Loucy (cell line): ENCODE measurements around the gene RAI1.

Experiments
- H2AFZ ChIP-seq: fragments of 200-600 bp; sonication (generic); 2 replicates; pipeline ENCODE4 v1.6.0; 2016; ENCODE audit warnings: antibody characterized with exemption, mild to moderate bottlenecking, low read length, moderate library complexity
- H3F3A ChIP-seq: fragments of 200-600 bp; 2 replicates; pipeline ENCODE4 v1.6.0; 2016; ENCODE audit warnings: antibody characterized with exemption, low read depth, mild to moderate bottlenecking
- H3K27me3 ChIP-seq: fragments of 200-600 bp; sonication (generic); 2 replicates; pipeline ENCODE4 v1.6.1; 2014; ENCODE audit warnings: low read length, mild to moderate bottlenecking; ENCODE audit not compliant: insufficient read depth, poor library complexity, severe bottlenecking
- H3K36me3 ChIP-seq: fragments of 200-600 bp; sonication (generic); 2 replicates; pipeline ENCODE4 v1.6.1; 2016; ENCODE audit warnings: low read length; ENCODE audit not compliant: insufficient read depth
- H3K4me1 ChIP-seq: fragments of 200-600 bp; sonication (generic); 2 replicates; pipeline ENCODE4 v1.5.1; 2014; ENCODE audit warnings: low read length, mild to moderate bottlenecking; ENCODE audit not compliant: insufficient read depth, poor library complexity, severe bottlenecking
- H3K4me2 ChIP-seq: fragments of 200-600 bp; sonication (generic); 2 replicates; pipeline ENCODE4 v1.6.0; 2014; ENCODE audit warnings: antibody characterized with exemption, low read length, low read depth, mild to moderate bottlenecking; ENCODE audit not compliant: poor library complexity, severe bottlenecking
- H3K4me3 ChIP-seq: fragments of 200-600 bp; sonication (generic); 2 replicates; pipeline ENCODE4 v1.5.1; 2014; ENCODE audit warnings: low read length, mild to moderate bottlenecking, mixed read lengths; ENCODE audit not compliant: poor library complexity, severe bottlenecking
- H3K79me2 ChIP-seq: fragments of 200-600 bp; sonication (generic); 2 replicates; pipeline ENCODE4 v1.6.1; 2014; ENCODE audit warnings: low read length; ENCODE audit not compliant: insufficient read depth
- H3K9ac ChIP-seq: fragments of 200-600 bp; sonication (generic); 2 replicates; pipeline ENCODE4 v1.6.0; 2014; ENCODE audit warnings: mild to moderate bottlenecking, low read depth, low read length, moderate library complexity; ENCODE audit not compliant: poor library complexity, severe bottlenecking
- H3K9me2 ChIP-seq: fragments of 200-600 bp; sonication (generic); replicated peaks from 2 replicates; pipeline ENCODE4 v1.6.1; 2016; ENCODE audit warnings: low read depth, low read length, mixed read lengths
- H3K9me3 ChIP-seq: fragments of 200-600 bp; sonication (generic); 2 replicates; pipeline ENCODE4 v1.6.1; 2014; ENCODE audit warnings: mild to moderate bottlenecking, antibody characterized with exemption, low read length, low read depth; ENCODE audit not compliant: insufficient read depth
- H4K20me1 ChIP-seq: fragments of 200-600 bp; sonication (generic); 2 replicates; pipeline ENCODE4 v1.6.0; 2014; ENCODE audit warnings: antibody characterized with exemption, low read length, mild to moderate bottlenecking; ENCODE audit not compliant: insufficient read depth, poor library complexity, severe bottlenecking
- EZH2phosphoT487 ChIP-seq: fragments of 200-600 bp; IDR thresholded peaks from 2 replicates; pipeline ENCODE4 v1.6.1; 2018; ENCODE audit warnings: antibody characterized with exemption, mild to moderate bottlenecking, moderate library complexity, borderline replicate concordance
- TF ChIP-seq, protein P1 (sequence below): fragments of 200-600 bp; sonication (generic); conservative IDR thresholded peaks from 2 replicates; pipeline ENCODE4 v1.5.1; 2014; ENCODE audit warnings: mild to moderate bottlenecking, antibody characterized with exemption, low read length

The RAI1 gene

GRCh38 chr17:17742133-17742621 is 60.9 kb downstream of the RAI1 start:
- H3K27me3 ChIP-seq: no peaks in the 10 kb centered on the region
- H3K9ac ChIP-seq: no peak overlapping the region
- H3K4me1 ChIP-seq: peaks cover 5% of the 10 kb centered on the region

GRCh38 chr17:17742688-17743390 is 61.6 kb downstream of the RAI1 start:
- Histone ChIP-seq H3K4me3 (no peak overlapping the region), H3K79me2 (peaks cover 92% of the 10 kb centered on the region), H3K4me1 (no peaks in the 10 kb centered on the region), H3K27me3 (no peaks in the 10 kb centered on the region), H4K20me1 (peaks cover 63% of the 10 kb centered on the region), H3F3A (no peaks in the 10 kb centered on the region), H3K9me2 (no peaks in the 10 kb centered on the region), H3K9me3 (no peaks in the 10 kb centered on the region), H3K9ac (no peak overlapping the region), H2AFZ (no peak overlapping the region), H3K36me3 (peaks cover 3% of the 10 kb centered on the region; the same call in 1 of the 2 replicates), H3K4me2 (no peak overlapping the region)
- TF ChIP-seq, protein P1, sequence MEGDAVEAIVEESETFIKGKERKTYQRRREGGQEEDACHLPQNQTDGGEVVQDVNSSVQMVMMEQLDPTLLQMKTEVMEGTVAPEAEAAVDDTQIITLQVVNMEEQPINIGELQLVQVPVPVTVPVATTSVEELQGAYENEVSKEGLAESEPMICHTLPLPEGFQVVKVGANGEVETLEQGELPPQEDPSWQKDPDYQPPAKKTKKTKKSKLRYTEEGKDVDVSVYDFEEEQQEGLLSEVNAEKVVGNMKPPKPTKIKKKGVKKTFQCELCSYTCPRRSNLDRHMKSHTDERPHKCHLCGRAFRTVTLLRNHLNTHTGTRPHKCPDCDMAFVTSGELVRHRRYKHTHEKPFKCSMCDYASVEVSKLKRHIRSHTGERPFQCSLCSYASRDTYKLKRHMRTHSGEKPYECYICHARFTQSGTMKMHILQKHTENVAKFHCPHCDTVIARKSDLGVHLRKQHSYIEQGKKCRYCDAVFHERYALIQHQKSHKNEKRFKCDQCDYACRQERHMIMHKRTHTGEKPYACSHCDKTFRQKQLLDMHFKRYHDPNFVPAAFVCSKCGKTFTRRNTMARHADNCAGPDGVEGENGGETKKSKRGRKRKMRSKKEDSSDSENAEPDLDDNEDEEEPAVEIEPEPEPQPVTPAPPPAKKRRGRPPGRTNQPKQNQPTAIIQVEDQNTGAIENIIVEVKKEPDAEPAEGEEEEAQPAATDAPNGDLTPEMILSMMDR: no peak

More at GRCh38 chr17:17742133-17742621, 60.9 kb downstream of the RAI1 start:
- no peak overlapping the region for H2AFZ ChIP-seq
- H3K36me3 ChIP-seq: peaks cover 3% of the 10 kb centered on the region; the same call in 1 of the 2 replicates
- TF ChIP-seq EZH2phosphoT487: no peak
- TF ChIP-seq, protein P1: no peak
- no peak overlapping the region for H3K4me3 ChIP-seq
- H3K9me2 ChIP-seq: no peaks in the 10 kb centered on the region
- no peaks in the 10 kb centered on the region for H3K9me3 ChIP-seq
- no peak overlapping the region for H3K4me2 ChIP-seq
- peaks cover 92% of the 10 kb centered on the region for H3K79me2 ChIP-seq
- H3F3A ChIP-seq: no peaks in the 10 kb centered on the region
- peaks cover 66% of the 10 kb centered on the region for H4K20me1 ChIP-seq

GRCh38 chr17:17743391-17744112 is 62.3 kb downstream of the RAI1 start:
- Histone ChIP-seq H3K4me3 (no peak overlapping the region), H3K36me3 (peaks cover 3% of the 10 kb centered on the region; the same call in 1 of the 2 replicates), H3K79me2 (peaks cover 94% of the 10 kb centered on the region), H3K9me3 (no peaks in the 10 kb centered on the region), H3K9ac (no peak overlapping the region), H3F3A (no peaks in the 10 kb centered on the region), H4K20me1 (peaks cover 59% of the 10 kb centered on the region), H3K27me3 (no peaks in the 10 kb centered on the region), H3K9me2 (no peaks in the 10 kb centered on the region), H3K4me1 (peaks cover under 1% of the 10 kb centered on the region), H2AFZ (no peak overlapping the region), H3K4me2 (no peak overlapping the region)
- TF ChIP-seq, protein P1: no peak
- TF ChIP-seq EZH2phosphoT487: no peak
